Measurements from ENCODE around the gene PAPPA.

GRCh38 chr9:116342941-116343340, 189.3 kb downstream of the PAPPA start:
- no peak for TF ChIP-seq POLR2A (IDR thresholded peaks at IDR 0.05; ENCODE audit: low read length)
- no peak for TF ChIP-seq GATA1 (IDR thresholded peaks at IDR 0.05; ENCODE audit: low read depth, low read length)
